Measurements from ENCODE around the gene BMP10.

Gene BMP10

DNA sequence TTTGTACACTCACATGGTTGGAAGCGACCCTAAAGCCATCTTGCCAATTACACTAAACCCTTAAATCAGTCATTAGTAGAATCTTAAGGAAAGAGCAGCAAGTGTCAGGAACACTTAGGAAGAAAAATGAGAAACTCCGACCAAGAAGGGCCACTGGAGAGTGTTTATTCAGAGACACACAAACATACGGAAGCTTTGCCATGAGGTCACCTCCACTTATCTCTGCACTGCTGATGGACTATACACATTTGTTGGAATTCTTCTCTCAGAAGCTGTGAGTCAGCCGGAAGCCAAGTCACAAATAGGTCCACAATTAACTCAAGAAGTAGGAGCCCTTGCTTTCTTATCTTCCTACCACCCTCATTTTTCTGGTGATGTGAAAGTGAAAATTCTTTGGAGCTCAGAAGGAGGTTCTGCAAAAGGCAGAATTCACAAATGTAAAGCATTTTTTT lies 21.6 kb downstream of the BMP10 start:
- DNase-seq, result no peak

DNA sequence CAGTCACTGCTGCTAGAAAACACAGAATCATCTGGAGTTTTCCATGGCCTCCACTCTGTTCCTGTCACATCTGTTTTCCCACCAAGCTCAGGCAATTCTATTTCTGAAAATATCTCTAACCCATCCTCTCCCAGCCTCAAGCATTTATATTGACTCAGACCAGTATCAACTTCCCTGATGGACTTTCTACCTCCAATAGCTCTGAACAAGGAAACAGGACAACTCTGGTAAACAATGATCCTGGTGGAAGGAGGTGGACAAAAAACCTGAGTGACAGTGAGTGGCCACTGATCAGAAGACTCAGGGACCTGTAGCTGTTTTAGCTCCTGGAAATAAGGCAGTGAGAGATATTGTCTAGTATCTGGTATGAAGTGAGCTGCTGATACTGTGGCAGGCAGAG lies 23.4 kb downstream of the BMP10 start:
- DNase-seq, result no peak

DNA sequence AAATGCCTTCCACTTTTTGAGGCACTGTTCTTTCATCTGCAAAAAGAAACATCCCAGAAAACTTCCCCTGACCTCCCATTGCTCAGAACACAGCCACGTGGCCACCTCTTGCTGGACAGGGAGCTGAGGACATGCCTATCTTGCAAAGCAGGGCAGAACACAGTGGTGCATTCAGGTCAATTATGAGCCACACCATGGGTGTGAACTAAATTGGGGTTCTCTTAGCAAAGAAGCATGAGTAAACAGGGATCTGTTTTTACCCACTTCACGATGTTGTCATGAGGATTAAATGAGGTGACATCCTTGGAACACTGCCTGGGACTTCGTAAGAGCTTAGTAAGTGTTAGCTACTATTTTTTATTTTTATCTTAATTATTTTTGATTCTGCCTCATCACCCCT lies 25.1 kb downstream of the BMP10 start:
- DNase-seq, result no peak

DNA sequence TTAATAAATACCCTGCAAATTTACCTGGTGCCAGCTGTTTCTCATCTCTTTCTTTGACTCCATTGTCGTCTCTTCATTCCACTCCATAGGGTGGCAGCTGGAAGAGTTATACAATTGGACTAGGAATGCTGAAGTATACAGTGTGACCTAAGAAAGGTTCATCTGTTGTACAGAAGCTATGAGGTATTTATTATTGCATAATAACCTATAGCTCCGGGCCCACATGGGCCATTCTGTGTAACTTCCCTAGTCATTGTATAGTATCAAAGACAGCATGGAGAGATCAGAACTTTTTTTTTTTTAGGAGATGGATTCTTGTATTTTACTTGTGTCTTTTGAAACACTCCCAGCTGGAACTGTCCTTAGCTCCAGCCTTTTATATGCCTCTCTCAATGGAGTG lies 26.2 kb downstream of the BMP10 start:
- no peak for DNase-seq

DNA sequence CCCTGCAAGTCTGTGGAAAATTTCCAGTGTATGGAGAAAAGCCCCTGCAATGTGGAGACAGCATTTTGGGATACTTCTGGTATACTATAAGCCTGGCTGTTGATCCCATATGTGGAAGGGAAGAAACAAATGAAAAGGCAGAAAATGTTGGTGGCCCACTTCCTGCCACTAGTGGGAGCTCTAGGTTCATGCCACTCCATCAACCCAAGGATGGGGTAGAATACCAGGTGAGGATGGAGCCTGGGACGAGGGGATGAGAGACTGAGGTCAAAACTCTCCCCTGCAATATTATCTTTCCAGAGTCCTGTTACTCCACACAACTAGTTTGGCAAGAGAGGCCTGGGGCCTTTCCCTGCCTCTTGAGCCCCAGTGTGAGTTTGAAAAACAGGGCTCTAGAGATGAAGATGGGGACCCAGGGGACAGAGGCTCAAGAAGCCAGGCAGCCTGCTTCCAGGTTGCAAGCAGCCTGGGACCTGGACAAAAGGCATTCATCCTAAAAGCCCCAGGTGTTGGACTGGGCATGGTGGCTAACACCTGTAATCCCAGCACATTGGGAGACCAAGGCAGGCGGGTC lies 31.9 kb downstream of the BMP10 start:
- peak; percentile 31 for DNase-seq

DNA sequence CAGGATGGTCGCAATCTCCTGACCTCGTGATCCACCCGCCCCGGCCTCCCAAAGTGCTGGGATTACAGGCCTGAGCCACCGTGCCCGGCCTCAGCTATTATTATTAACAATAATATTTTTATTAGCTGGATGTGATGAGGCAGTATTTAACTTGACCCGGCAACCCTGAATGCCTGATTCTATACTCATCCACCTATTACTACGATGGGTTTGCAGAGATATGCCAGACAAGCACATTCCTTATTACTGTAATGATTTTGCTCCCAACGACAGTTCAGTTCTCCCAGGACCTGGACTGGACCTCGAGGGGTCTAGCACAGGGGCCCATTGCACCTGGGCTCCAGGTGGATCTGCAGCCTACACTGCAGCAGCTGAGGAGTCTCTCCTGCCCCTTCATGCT lies 32.6 kb downstream of the BMP10 start:
- no peak for DNase-seq

DNA sequence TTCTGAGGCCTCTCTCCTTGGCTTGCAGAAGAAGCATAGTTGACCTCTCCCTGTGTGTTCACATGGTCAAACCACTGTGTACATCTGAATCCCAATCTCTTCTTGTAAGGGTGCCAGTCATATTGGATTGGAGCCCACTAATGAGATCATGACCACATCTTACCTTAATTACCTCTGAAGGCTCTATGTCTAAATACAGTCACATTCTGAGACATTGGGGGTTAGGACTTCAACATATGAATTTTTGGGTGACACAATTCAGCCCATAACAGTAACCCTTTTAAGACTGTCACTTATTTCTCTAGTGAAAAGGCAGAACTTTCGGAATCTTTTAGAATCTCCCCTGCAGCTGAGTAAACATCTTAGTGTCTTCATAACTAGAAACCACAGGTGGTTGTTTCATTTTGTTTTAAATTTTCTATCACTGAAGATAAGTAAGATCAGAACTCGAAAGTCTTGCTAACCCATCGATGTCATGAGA lies 33.3 kb downstream of the BMP10 start:
- peak; percentile 86 for DNase-seq

DNA sequence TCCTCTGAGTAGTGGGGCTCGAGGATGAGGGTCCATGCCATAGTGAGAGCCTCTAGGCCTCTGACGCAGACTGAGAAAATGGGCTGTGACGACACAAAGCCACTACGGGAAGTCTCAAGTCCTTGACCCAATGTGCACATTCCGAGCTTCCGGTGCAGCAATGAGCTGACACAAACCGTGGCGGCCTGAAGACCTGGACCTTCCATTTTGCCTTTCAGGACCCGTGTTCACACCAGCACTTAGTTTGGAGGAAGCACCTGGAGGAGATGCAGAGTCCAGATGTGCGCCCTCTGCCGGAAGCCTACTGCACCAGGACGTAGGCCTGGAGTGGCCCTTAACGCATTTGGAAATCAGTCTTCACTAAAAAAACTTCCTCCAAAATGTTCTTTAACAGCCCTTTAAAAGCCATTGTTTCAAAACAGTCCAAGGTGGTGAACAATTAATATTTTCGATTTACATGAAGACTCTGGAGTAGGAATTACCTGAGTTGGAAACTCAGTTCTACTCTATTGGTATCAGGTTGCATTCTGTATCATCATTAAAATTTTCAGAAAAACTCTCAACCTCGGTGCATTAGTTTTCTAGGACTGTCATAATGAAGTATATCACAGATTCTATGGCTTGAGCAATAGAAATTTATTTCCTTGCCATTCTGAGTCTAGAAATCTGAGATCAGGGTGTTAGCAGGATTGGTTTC lies 33.9 kb downstream of the BMP10 start:
- peak; percentile 58 for DNase-seq

DNA sequence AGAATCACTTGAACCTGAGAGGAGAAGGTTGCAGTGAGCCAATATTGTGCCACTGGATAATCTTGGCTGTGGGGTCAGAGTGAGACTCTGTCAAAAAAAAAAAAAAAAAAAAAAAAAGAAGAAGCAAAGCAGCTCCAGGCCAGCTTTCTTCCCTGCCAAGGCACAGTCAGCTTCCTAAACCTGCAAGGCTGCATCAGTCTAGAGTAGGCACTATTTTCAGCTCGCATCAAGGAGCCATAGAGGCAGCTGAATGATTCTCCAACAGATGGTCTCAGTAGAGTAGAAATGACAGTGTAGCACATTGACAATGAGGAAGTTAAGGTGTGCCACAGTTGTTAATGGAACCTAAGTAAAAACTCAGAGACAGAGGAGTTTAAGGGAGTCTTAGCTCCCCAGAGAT lies 35.6 kb downstream of the BMP10 start:
- no peak for DNase-seq

DNA sequence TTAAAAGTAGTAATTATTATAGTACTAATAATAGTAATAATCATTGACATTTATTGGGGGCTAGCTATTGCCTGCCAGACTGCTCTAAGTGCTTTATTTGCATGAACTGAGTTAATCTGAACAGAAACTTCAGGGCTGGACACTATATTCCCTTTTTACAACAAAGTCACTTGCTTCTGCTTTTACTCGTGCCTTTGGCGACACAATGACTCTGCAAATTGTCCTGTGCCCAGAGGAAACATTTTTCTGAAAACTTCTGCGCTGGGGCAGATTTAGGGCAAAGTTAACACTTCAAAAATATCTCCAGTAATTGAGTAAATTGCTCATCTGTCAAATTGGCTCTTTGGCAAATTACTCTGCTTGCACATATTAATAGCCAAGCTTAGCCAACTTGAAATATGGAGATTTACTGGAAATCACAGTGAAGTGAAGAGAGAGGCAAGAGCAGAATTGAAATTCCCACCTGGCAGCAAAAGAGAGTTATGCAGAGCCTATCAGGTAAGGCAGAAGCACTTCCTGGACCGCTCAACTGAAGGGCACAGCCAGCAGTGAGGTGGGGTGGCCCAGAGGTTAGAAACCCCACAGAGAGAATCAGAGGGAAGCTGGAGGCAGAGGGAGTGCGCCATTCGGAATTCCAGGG lies 36.3 kb downstream of the BMP10 start:
- no peak for DNase-seq

DNA sequence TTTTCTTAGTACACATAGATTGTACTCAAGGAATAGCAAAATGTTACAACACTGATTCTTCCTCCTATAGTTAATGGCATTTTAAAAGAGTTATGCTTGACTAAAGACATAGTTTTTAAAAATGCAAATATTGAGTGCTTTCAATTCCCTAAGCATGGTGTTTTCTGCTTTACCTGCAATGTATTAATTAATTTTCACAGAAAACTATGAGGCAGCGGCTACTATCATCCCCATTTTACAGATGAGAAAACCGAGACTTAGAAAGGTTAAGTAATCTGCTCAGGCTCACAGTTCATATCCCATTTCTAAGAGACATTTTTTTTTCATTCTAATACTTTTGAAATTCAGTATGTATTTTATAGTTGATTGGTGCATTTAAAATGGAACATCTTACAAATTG lies 38.0 kb downstream of the BMP10 start:
- no peak for DNase-seq

DNA sequence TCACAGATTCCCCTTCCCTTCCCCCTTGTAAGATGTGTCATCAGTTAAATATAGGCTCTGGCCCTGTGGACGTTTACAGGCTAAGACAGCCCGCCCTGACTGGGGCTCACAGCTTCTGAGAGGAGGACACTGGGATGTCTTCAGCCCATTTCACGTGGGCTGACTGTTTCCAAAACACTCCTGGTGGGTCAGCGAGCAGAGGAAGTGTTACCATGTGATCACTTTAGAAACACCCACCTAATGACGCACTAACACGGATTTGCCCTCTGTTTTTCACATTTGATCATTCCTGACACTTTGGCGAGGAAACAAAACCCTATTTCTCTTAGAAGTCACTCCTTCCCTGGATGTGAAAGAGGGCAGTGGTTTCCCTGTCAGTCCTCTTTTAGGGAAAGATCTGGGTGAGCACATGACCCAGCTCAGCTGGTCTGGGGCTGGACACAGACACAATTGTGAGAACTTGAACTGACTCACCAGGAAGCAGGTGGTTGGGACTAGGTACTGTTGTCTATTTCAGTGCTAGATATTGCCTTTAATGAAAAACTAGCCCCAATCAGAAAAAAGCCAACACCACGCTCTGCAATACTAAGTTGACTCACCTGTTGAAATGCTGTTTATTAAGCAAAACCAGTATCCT lies 38.8 kb downstream of the BMP10 start:
- DNase-seq, result peak; percentile 61

DNA sequence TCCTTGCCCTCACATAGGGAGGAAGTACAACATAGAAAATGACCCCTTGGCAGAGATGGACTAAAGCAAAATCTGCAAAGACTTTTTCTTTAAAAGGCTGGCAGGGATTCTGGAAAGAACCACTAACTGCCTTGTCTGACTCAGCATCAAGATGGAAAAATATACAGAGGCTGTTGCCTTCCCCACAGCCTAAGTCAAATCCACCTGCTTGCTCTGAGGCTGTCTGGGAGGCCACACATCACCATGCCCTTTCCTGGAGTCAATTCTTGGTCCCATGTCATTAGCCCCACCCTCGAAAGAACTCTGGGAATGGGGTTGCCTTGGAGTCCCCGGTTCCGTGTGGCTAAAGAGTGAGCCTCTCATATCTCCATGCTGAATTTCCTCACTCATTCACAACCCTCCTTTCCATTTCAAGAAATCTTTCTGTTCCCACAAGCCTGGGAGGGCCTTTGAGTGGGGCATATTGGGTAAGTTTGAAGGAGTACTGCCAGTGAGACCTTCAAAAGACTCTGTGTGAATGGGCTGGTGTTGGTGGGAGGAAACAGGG lies 39.4 kb downstream of the BMP10 start:
- no peak for DNase-seq

DNA sequence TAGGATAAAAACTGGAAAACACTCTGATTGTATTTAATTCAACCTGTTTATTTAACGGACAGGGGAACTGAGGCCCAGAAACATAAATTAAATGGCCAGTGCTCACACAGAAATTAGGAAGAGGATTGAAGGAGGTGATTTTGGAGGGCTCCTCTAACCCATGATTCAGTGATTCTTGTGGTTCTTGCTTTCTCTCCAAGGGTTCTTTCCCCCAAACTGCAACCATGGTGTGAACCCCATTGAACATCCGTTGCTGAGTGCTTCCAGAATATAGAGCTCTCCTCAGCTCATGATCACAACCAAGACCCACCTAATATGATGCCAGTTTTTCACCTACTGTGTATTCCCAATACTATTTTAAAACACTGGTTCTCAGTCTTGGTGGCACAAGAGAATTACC lies 41.4 kb downstream of the BMP10 start:
- peak; percentile 36 for DNase-seq

DNA sequence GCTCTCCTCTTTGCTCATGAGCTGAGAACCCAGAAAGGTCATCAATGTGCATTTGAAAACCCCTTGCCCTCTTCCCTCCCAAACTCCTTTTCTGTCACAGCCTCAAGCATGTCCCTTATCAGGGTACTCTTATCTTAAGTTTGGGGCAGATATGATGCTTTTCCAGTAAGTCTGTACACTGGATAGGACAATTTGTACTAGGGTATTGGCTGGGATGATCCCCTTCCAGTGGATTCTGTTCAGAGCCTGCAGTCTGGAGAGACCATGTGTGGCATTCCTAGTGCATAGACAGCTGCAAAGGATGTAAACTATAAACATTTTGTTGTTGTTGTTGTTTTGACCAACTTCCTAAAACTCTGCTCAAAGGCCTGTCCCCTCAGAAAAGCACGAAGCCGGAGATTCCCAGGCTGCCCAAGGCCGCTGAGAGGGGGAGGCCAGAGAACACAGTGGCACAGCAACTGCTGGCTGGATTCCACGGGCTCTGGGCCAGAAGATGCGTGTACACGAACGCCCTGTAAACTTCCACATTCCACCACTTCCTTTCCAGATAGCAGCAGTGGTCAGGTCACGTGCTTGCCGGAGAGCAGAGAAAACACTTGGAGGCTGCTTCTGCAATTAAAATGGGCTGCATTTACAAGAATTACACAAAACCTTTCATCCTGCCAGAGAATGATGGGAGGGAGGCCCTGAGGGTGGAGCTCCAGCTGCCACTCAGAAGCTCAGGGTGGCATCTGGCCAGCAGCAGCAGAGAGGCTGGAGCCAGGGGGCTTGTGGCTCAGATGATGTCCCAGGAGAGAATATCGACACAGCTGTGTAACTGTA lies 42.1 kb downstream of the BMP10 start:
- DNase-seq, result peak; percentile 80

DNA sequence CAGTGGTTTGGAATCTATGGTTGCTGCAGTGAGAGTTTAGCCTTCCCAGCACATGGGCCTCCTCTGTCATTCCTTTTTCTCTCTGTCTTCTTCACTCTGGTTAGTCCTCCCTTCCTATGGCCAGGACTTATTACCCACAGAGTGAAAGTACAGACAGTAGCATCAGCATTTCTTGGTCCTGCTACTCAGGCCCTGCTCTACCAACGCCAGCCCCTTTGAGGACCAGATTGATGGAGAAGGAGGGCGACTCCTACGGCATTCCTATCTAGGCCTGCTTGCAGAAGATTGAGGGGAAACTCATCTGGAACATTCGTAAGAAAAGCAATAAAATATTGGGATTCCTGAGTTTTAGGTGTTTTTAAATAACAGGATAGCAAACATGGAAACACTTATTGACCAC lies 43.5 kb downstream of the BMP10 start:
- no peak for DNase-seq

DNA sequence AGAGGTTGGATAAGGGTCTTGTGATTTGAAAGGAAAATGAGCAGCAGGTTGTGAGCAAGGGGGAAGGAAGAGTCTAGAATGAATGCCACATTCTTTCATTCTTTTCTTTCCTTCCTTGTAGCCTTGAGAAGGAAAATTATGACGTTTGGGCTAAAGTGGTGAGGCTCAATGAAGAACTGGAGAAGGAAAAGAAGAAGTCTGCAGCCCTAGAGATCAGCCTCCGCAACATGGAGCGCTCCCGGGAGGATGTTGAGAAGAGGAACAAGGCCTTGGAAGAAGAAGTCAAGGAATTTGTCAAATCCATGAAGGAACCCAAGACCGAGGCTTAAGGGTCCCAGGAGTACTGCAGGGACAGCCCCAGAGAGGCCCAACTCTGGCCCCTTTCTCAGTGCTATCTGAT lies 45.3 kb downstream of the BMP10 start:
- no peak for DNase-seq

DNA sequence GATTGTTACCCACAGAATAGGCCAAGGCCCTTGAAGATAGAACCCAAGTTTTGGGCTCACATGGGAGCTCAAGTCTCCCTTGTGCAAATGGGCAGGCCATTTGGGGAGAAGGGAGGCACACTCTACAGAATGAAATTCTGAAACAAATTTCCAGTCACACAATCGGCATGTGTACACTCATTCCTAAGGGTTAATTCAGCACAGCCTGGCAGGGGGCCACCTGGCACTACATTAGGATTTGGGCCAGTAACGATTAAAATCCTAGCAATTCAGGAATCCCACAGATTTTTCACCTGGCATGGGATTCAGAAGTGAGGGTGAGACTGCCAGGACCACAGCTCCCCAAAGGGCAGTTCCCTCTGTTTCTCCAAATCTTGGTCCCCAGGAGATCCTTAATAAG lies 46.4 kb downstream of the BMP10 start:
- no peak for DNase-seq

DNA sequence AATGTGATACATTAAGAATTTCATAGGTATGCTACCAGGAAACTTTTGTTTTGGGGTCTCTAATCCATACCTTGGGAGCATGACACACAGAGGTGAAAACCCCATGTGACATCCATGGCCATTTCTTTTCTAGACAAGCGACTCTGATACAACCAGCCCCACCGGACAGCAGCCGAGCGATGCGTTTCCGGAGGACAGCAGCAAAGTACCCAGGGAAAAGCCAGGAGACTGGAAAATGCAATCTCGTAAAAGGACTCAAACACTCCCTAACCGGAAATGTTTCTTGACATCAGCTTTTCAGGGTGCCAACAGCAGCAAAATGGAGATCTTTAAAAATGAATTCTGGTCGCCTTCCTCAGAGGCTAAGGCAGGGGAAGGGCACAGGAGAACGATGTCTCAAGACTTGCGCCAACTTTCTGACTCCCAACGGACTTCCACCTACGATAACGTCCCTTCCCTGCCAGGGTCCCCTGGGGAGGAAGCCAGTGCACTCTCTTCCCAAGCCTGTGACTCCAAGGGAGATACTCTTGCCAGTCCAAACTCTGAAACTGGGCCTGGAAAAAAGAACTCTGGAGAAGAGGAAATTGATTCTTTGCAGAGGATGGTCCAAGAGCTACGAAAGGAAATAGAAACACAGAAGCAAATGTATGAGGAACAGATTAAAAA lies 48.9 kb downstream of the BMP10 start:
- DNase-seq, result no peak

DNA sequence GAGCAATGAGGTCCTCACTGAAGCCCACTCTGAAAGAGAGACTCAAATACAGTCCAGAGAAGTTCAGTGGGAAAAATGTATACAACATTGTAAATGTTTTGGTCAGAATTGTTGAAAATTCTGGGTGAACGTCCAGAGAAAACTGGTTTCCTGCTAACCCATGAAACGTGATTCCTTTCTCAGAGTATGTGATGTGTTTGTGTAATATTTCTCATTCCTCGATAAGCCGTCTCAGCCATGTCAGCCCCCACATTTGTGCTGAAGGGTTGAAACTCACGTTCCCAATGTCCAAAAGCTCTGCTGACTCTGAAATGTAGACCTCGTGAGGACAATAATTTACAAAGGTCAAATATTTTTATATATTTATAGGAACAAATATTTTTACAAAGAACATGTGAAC lies 51.6 kb downstream of the BMP10 start:
- DNase-seq, result no peak

DNA sequence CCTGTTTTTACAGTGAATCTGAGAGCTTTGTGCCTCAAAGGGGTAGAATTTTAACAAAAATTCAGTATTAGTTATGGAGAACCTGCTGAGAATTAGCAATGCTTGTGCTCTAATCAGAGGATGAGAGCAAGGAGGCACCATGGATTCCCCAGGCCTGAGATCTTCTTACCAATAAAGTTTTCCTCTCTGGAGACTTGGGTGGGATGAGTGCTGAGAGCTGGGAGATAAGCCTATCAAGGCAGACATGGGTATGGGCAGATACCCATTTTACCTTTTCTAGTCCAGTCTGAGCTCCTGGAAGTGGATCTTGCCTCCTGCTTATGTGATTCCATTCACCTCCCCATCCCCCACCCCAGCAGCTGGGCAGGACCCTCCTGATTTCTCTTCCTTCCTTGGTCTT lies 53.9 kb downstream of the BMP10 start:
- DNase-seq, result no peak
